H1 (cell line): Measurements from ENCODE around the gene AP5M1. TPM values are rescaled to one million over a fixed set of nuclear protein-coding genes. Genes with fewer than 3 reads are reported as not detected.
A peak's percentile ranks its signal among the peaks of the same experiment; 100 is the strongest.

Experiments
- CHD1 ChIP-seq: IDR thresholded peaks from 2 replicates; pipeline ENCODE4 v1.6.1; 2012; ENCODE audit warnings: low read depth, low read length, improper control_type of control experiment
- GABPA ChIP-seq: IDR thresholded peaks from 2 replicates; pipeline ENCODE4 v1.6.1; 2011; ENCODE audit warnings: mild to moderate bottlenecking, low read length, moderate library complexity, borderline replicate concordance; ENCODE audit not compliant: insufficient read depth
- HDAC6 ChIP-seq: IDR thresholded peaks from one replicate; pipeline ENCODE4 v1.7.1; 2012; ENCODE audit warnings: low read depth, mild to moderate bottlenecking, inconsistent platforms, low read length, moderate library complexity
- JUND ChIP-seq: IDR thresholded peaks from 2 replicates; pipeline ENCODE4 v1.6.1; 2011; ENCODE audit warnings: mild to moderate bottlenecking, improper control_type of control experiment, low read length
- MAX ChIP-seq: IDR thresholded peaks from 2 replicates; pipeline ENCODE4 v1.6.1; 2012; ENCODE audit warnings: inconsistent platforms
- NRF1 ChIP-seq: IDR thresholded peaks from 2 replicates; pipeline ENCODE4 v1.6.1; 2011; ENCODE audit warnings: mild to moderate bottlenecking, low read depth, low read length, improper control_type of control experiment
- RAD21 ChIP-seq, 2 experiments: IDR thresholded peaks in 1 of 2; conservative IDR thresholded peaks in 1 of 2; 2 replicates each; pipeline ENCODE4 v1.6.1; 2011; ENCODE audit warnings: low read depth in 2 of 2, low read length in 2 of 2, improper control_type of control experiment in 1 of 2, inconsistent platforms in 1 of 2, mild to moderate bottlenecking in 1 of 2, moderate library complexity in 1 of 2
- SAP30 ChIP-seq: fragments of 300-600 bp; sonication (generic); IDR thresholded peaks from 2 replicates; pipeline ENCODE4 v1.7.1; 2012; ENCODE audit warnings: low read length, moderate library complexity, mild to moderate bottlenecking, inconsistent platforms; ENCODE audit not compliant: insufficient read depth, insufficient replicate concordance
- SIN3A ChIP-seq, 2 experiments: IDR thresholded peaks in 1 of 2; conservative IDR thresholded peaks in 1 of 2; 2 replicates each; pipeline ENCODE4 v1.6.1; 2011 to 2012; ENCODE audit warnings: low read length in 2 of 2, improper control_type of control experiment in 1 of 2, low read depth in 1 of 2, mild to moderate bottlenecking in 1 of 2
- SIX5 ChIP-seq: IDR thresholded peaks from 2 replicates; pipeline ENCODE4 v1.6.1; 2011; ENCODE audit warnings: mild to moderate bottlenecking, low read depth, low read length
- SUZ12 ChIP-seq: fragments of 200-600 bp; sonication (generic); IDR thresholded peaks from 2 replicates; pipeline ENCODE4 v1.6.1; 2012; ENCODE audit warnings: mild to moderate bottlenecking, inconsistent platforms, low read length, moderate library complexity, mixed read lengths
- TBP ChIP-seq: IDR thresholded peaks from 2 replicates; pipeline ENCODE4 v1.6.1; 2011; ENCODE audit warnings: low read depth, low read length, improper control_type of control experiment
- polyA plus RNA-seq, 7 experiments: library from polyadenylated mRNA; depleted of rRNA in 3 of 7; stranded (reverse) in 5 of 7; unstranded in 2 of 7; fragments of >200 nt in 5 of 7; fragments of 200-250 nt in 2 of 7; gene quantifications; 1 replicate in 5 of 7; 2 replicates in 1 of 7; 4 replicates in 1 of 7; pipeline versions ENCODE4 v1.2.1 to v1.2.3, GENCODE V29; 2011 to 2013; ENCODE audit warnings: missing spikeins in 2 of 7, mixed read lengths in 2 of 7
- total RNA-seq: library from RNA; stranded (reverse); fragmentation: NEBNext Ultra II Directional; extraction: Animal tissue kit (Norgen Biotek cat#: 25700); gene quantifications from 2 replicates; pipeline ENCODE4 v1.2.1, GENCODE V29; 2021
- TF ChIP-seq, protein P1 (sequence below): IDR thresholded peaks from 2 replicates; pipeline ENCODE4 v1.6.1; 2011; ENCODE audit warnings: low read length, improper control_type of control experiment

The AP5M1 gene
- total and polyA plus RNA-seq, 2 of the 8 experiments (the other 6 are each of a cell fraction or from before 2014, with no cell fraction given), result 20.9 to 51.9 TPM

DNA sequence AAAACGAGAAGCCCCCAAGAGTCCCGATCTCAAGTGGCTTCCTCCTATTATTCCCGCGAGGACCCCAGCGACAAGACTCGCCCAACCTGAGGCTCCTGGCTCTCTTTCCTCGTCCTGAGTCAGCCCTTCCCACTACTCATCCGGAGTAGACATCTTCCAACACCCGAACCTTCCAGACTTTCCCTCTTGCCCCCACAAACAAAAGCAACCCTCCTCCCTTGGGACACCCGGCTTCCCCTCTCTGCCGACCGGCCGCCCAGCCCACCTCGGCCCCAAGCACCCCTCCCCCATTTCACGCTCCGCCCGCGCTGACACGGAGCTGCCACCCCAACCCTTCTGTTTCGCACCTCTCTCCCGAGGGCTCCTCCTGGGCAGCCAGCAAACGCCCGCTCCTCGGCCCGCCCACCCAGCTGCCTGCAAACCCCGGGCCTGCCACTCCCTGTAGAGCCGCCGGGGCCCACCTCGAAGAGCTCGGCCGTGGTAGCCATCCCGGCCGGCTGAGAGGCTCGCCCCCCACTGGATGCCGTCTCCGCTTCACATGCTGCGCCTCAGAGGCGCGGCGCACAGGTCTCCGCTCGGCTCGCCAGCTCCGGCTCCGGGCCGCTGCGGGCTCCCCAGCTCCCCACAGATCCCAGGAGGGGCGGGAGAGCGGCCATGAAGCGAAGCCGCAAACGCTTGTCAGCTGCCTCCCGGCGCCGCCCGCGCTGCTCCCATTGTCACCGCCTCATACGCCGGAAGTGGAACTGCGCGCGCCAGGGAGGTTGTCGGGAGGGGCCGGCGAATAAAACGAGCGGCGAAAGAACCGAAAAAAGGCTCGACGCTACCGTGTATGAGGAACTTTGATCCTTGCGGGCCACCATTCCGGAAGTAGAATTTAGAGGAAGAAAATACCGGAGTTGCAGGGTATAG is at the start of gene AP5M1, which contains the start of gene EXOC5 (continued):
- no peak for TF ChIP-seq RAD21 (IDR thresholded peaks at IDR 0.05 in 1 of 2, conservative IDR thresholded peaks at IDR 0.05 in 1 of 2; ENCODE audit: low read depth in 2 of 2, low read length in 2 of 2)
- TF ChIP-seq SIN3A (conservative IDR thresholded peaks at IDR 0.05 in 1 of 2, IDR thresholded peaks at IDR 0.05 in 1 of 2; ENCODE audit: low read depth in 1 of 2, low read length in 2 of 2), result peak; percentile 44 to 80; a peak in 3 of 4 replicates
- TF ChIP-seq SUZ12, result no peak
- no peak; the same call in 1 of the 2 replicates for TF ChIP-seq TBP
- TF ChIP-seq, protein P1, sequence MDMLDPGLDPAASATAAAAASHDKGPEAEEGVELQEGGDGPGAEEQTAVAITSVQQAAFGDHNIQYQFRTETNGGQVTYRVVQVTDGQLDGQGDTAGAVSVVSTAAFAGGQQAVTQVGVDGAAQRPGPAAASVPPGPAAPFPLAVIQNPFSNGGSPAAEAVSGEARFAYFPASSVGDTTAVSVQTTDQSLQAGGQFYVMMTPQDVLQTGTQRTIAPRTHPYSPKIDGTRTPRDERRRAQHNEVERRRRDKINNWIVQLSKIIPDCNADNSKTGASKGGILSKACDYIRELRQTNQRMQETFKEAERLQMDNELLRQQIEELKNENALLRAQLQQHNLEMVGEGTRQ, result no peak
- no peak for TF ChIP-seq SAP30
- peak; percentile 18; the same call in 1 of the 2 replicates for TF ChIP-seq GABPA
- TF ChIP-seq MAX, result peak; percentile 49
- TF ChIP-seq NRF1, result no peak
- no peak for TF ChIP-seq HDAC6
- 0 out of 2 replicates have a peak, but pooled peaks have one; percentile 33 for TF ChIP-seq JUND
- no peak for TF ChIP-seq CHD1
- no peak for TF ChIP-seq SIX5
